GM19099 (cell line): ENCODE results near the gene ESR1.

Experiments used
- POLR2A ChIP-seq: IDR thresholded peaks from 3 replicates; pipeline ENCODE4 v1.6.1; 2011; ENCODE audit warnings: low read depth; ENCODE audit not compliant: insufficient read length; ENCODE audit errors: extremely low read depth

ESR1 gene

DNA sequence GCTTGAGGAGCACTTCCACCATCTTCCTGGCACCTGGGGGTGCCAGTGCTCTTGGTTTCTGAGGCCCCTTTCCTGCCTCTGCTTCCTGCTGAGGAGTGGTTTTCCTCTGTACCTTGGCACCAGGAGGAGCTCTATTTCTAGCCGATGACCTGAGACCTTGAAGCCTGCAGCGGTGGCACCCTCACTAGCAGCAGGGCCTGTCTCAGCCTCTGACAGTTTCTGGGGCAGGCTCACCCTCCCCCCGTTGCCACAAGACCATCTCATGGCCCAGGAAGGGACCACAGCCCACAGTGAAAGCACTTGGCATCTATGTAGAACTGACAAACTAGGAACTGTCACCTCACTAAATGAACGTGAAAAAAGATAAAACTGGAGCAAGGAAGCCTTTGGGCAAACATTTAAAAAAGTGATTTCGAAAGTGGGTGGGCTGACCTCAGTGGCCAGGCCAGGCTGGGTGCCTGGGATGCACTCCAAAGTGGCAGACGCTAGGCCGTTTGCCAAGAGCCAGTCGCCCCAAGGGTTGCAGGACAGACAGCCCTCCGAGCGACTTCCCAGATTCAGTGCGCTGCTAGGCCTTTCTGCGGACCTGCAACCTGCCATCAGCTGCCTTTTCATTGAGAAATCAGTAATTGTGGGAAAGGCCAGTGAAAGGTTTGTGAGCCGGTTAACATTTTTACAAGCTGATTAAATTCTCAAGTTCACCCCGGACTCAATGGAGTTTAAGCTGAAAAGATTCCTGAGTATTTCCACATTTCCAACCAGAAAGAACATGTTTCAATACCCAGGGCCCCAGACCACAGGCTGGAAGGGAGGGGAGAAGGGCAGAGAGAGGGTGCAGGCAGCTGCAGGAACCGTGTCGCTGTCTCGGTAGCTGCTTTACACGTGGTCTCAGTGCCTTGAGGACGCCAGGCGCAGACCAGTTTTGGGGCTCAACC lies 303.7 kb downstream of the ESR1 start:
- TF ChIP-seq POLR2A, result no peak

DNA sequence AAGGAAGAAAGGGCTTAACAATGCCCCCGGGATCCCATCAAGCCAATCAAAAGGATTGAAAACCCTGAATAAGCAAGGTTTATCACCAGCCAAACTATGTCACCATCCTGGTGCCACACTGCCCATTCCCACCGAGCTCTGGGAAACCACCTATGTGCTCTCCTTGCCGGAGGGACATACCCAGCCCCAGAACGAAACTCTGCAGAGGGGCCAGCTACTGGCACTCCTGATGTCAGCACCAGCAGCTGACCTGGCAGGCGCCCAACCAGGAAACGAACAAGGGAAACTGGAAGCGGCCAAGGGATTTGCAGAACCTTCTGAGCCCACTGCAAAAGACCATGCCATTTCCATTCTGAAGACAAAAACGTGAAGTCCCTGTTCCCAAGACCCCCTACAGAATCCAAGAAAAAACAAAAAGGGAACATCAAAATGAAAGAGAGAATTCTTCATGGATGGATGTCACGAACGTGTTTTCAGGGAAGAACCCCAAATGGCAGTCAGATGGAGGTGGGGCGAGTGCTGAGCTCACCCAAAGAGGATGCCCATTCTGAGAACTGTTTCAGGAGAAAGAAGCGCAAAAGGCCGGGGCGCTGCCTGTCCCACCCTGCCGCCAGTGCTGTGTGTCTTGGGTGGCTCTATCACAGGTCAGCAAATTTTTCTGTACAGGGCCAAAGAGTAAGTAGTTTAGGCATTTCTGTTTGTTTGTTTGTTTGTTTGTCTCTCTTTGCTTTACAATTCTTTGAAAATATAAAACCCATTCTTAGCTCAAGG lies 305.2 kb downstream of the ESR1 start:
- TF ChIP-seq POLR2A, result no peak

DNA sequence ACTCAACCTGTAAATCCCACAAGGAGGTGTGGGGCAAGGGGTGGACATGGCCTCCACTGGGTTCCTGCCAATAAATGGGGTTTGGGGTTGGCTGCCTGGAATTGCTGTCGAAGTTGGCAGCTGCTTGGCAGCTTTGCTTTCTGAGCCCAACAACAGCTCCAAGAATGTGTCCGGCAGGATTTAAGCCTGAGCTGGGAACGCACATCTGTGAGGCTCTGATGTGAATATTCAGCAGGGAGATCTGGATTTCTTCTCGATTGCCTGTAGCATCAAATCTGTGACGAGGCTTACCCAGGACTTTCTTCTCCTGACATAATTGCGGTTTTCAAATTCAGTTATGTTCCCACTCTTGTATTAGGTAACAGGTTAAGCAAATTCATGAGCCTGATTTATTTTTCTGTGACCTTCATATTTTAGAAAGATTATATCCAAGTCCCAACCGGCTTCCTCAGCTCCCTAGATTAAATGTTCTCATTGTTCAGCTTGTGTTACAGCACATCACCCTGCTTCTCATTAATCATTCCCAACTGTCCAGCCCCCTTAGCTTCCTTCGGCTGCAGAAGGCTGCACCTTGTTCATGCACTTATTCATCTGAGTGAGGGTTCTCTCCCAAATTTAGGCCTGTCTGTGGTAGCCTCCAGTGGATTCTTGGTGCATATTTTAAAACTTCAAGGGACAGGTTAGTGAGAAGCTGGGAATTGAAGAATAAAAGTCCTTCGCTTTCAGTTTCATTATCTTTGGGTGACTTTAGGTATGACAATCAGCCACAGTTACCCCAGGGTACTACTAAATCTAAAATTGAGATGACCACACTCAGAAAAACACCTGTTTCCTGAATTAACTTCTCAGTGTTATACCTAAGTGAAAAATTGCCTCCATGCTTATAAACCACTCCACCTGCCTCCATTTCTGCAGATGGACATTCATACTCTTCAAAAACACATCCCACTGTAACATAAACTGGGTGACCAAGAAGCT lies 310.0 kb downstream of the ESR1 start:
- TF ChIP-seq POLR2A, result no peak

DNA sequence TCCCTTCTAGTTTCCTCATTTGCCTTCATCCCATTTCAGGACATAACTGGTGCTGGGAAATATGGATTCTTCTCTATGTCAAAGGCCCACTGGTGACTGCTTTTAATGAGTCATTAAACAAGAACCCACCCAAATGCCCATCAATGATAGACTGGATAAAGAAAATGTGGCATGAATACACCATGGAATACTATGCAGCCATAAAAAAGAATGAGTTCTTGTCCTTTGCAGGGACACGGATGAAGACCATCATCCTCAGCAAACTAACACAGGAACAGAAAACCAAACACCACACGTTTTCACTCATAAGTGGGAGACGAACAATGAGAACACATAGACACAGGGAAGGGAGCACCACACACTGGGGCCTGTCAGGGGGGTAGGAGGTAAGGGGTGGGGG lies 310.7 kb downstream of the ESR1 start:
- TF ChIP-seq POLR2A, result no peak

DNA sequence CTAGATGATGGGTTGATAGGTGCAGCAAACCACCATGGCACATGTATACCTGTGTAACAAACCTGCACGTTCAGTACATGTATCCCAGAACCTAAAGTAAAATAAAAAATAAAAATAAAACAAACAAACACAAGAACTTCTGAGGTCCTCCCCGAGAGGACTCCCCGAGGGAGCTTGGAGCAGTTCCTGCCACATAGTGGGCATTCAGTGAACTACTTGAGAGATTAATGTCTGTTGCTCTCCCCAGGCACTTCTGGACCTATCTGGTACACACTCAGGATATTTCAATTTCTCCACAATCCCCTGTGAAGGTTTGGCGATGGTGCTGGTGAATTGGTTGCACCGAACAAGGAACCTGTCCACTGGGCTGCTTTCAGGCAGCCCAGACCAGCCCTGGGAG lies 311.2 kb downstream of the ESR1 start:
- no peak for TF ChIP-seq POLR2A

DNA sequence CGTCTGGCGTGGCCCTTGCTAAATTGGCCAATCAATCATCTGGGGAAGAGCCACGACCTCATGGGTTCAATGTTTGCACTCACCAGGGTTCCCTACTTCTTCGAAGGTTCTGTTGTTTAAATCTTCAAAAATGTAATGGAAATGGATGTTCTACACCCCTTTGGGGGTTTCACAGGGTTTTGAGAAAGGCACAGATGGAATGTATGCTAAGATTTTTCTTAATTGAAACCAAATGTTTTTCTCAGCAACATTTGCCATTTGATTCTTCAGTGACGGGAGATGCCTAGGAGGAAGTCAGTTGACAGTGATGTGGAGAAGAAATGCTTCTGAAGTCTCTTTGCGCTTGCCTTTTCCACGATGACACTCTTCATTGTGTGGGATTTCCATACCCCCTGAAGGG lies 312.3 kb downstream of the ESR1 start:
- no peak for TF ChIP-seq POLR2A

DNA sequence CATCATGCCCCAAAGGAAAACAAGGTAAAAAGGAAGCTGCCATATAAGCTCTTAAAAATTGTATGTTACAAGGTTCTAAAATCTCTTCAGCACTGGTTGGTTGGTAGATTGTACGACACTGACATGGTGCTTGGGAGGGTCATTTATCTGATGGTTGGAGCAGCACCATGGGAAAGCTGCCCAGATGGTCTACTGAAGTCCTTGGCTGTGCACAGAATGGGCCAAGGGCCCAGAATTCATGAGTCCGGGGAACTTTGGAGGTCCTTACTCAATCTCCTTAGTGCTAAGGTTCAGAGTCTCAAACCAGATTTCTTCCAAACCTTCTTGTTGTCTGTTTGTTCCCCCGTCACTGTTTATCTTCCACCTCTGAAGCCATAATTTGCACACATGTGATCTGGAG lies 314.4 kb downstream of the ESR1 start:
- TF ChIP-seq POLR2A, result no peak

DNA sequence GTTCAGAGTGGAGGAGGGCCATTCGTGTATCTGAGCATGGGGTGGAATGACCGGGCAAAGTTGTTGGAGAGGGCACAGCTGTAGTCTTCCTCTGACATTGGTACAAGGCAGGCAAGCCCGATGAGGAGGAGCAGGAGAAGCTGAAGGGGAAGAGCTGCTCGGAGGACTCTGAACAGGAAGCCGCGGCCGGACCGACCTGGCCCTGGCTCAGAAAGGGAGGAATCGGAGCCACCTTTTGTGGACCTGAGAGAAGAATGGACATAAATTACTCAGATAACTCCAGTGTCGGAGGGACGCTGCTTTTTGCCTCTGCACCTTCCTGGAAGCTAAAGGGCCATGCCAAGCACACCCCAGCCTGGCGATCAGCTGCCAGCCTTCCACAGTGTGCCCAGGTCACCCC lies 315.0 kb downstream of the ESR1 start:
- TF ChIP-seq POLR2A, result no peak

DNA sequence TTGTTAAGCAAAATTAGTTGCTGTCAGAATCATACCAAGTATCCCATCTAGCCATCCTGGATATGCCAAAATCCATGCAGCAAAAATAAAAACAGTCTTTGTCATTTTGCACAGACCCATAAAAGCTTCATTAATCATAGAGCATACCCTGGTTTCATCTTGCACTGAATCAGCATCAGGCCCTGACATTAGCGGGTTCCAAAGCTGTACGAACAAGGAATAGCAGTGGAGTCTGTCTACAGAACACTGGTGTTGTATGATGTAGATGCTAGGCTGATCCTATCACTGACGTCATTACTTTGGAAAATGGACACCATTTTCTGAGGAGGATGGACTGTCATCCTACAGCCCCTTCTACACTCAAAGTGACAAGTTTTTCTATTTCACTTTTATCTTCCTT lies 315.6 kb downstream of the ESR1 start:
- no peak for TF ChIP-seq POLR2A

DNA sequence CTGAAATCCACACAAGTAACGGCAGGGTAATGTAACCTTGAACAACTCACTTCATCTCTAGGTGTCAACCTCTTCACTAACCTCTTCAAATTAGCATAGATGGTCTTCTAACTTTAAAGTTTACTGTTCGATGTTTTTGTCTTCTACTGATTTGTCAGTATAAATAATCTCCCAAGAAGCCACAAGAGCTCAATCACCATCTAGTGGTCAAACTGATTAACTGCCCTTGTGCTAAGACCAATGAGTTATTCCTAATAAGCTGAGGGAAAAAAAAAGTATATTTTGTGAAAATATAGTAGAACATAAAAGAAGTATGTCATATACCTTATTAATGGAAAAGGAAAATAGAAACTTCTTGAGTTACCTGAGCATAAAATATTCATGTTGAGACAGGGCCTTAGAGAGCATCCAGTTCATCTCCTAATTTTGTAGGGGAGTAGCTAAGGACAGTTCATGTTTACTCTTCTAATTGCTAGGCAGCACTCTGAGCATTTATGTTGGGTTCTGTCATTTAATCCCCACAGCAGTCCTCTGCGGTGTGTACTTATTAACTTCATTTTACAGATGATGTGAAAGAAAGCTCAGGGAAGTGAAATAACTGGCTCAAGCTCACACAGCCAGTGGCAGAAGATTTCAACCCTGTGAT lies 317.1 kb downstream of the ESR1 start:
- no peak for TF ChIP-seq POLR2A

DNA sequence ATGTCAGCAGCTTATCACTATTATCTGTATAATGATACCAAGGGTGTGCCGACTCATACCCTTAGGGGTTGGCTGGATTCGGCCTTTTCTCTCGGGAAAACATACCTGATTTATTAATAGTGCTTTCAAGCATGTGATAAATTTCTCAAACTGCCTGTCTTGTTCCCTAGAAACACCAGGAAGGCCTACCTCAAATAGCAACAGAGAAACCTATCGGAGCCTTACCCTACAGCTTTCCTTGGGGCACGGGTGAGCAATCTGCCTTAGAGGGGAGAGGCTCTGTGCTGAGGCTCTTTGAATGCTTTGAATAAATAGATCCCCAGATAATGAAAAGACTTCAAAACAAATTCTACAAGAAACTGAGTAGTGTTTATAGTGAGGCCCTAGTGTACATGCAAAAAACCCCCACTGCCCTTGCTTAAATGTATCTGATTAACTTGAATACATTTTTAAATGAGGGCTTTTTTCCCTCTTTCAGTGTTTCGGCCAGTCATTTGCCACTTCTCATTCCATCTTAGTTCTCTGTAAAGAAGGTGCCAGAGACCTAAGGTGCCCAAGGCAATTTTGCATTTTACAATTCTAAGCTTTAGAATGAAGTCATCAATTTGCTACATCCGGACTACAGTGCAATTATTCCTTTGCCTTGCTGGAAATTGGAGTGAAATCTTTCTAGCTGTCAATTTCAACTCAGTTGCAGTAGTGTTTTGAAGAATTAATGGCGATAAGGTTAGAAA lies 320.1 kb downstream of the ESR1 start:
- no peak for TF ChIP-seq POLR2A

DNA sequence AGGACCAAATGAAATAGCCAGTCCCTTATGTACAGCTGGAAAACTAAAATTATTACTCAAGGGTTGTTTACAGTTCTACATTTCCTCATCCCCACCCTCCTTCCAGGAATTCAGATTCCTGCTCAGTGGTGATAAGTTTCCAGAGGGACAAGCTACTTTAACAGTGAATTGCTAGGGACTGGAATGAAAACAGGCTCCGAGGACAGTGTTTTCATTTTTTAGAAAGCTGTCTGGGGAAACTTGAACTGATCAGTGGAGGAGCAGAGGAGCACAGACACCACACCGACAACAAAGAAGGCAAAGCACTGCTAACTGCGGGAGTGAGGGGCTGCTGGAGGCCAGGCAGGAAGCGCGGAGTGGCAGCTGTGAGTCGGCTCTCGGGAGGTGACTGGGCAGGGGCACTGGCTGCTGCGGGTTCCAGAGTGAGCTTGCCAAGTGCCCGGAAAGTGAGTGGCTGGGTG lies 322.2 kb downstream of the ESR1 start:
- no peak for TF ChIP-seq POLR2A

DNA sequence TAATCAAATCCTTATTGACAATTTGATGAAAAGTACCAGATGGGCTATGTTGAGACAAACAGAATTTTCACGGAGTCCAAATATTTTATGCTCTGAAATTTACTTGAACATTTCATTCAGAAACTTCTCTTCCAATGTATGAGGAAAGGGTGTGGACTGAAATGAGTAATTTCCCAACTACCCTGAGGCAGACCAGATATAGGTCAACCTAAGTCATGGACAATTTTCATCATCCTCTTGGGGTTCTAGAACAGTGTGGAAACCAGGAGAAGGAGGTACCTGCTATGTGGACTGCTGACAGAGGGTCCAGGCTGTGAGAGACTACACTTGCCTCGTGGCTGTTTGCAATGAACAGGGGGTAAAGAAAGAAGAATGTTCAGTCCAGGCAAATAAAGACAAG lies 323.0 kb downstream of the ESR1 start:
- TF ChIP-seq POLR2A, result no peak
